ENCODE measurements around the gene GRPEL1. TPM values are rescaled to one million over a fixed set of nuclear protein-coding genes. Genes with fewer than 3 reads are reported as not detected.

GRPEL1 gene
- total RNA-seq, 2 donors from 2014 or later: 18.5 to 25.5 TPM

GRCh38 chr4:7020856-7021255 lies 47.0 kb downstream of the GRPEL1 start:
- Histone ChIP-seq H3K4me1 (ENCODE audit: control insufficient read depth, insufficient read depth, low read length) (peaks cover 7% of the 10 kb centered on the region), H3K36me3 (ENCODE audit: control insufficient read depth, insufficient read depth, low read length) (peaks cover 65% of the 10 kb centered on the region), H3K27me3 (ENCODE audit: control insufficient read depth, insufficient read depth, low read length, poor library complexity, severe bottlenecking) (no peaks in the 10 kb centered on the region), H3K9me3 (ENCODE audit: control insufficient read depth, low read length) (no peaks in the 10 kb centered on the region), H3K9ac (ENCODE audit: extremely low read depth, low read length, poor library complexity, severe bottlenecking) (no peak overlapping the region), H3K4me3 (ENCODE audit: low read length) (no peak overlapping the region), H3K27ac (ENCODE audit: low read depth, low read length) (no peak overlapping the region)
- Mint-ChIP-seq H3K4me1 (peaks cover 13% of the 10 kb centered on the region), H3K27me3 (ENCODE audit: insufficient read depth) (no peaks in the 10 kb centered on the region), H3K4me3 (no peak overlapping the region), H3K36me3 (ENCODE audit: low read depth) (peaks cover 62% of the 10 kb centered on the region), H3K27ac (peak overlapping the region; percentile 70), H3K9me3 (no peaks in the 10 kb centered on the region)
- TF ChIP-seq CTCF (conservative IDR thresholded peaks at IDR 0.05): no peak
- 97 to 98% methylated on average over 10 to 11 of the region's 11 CpGs for WGBS, 2 experiments (ENCODE audit: insufficient coverage in 1 of 2, insufficient read length in 1 of 2)
- DNase-seq: no peak

GRCh38 chr4:7020290-7020689 lies 47.6 kb downstream of the GRPEL1 start:
- Histone ChIP-seq H3K4me1 (ENCODE audit: control insufficient read depth, insufficient read depth, low read length) (peaks cover 10% of the 10 kb centered on the region), H3K27ac (ENCODE audit: low read depth, low read length) (no peak overlapping the region)
- peaks cover 13% of the 10 kb centered on the region for H3K4me1 Mint-ChIP-seq

GRCh38 chr4:7019367-7019766 lies 48.5 kb downstream of the GRPEL1 start:
- WGBS, 2 experiments (ENCODE audit: insufficient coverage in 1 of 2, insufficient read length in 1 of 2): 92 to 97% methylated on average over 4 to 10 of the region's 10 CpGs
- H3K4me1 ChIP-seq (ENCODE audit: control insufficient read depth, insufficient read depth, low read length): peaks cover 10% of the 10 kb centered on the region
- peaks cover 62% of the 10 kb centered on the region for H3K36me3 Mint-ChIP-seq (ENCODE audit: low read depth)
- peaks cover 73% of the 10 kb centered on the region for H3K36me3 ChIP-seq (ENCODE audit: control insufficient read depth, insufficient read depth, low read length)
- H3K27ac Mint-ChIP-seq: peak overlapping the region; percentile 69
- no peaks in the 10 kb centered on the region for H3K9me3 ChIP-seq (ENCODE audit: control insufficient read depth, low read length)
- no peak overlapping the region for H3K9ac ChIP-seq (ENCODE audit: extremely low read depth, low read length, poor library complexity, severe bottlenecking)
- TF ChIP-seq CTCF (conservative IDR thresholded peaks at IDR 0.05): no peak
- no peaks in the 10 kb centered on the region for H3K9me3 Mint-ChIP-seq
- no peak overlapping the region for H3K4me3 Mint-ChIP-seq
- H3K4me3 ChIP-seq (ENCODE audit: low read length): no peak overlapping the region
- no peaks in the 10 kb centered on the region for H3K27me3 Mint-ChIP-seq (ENCODE audit: insufficient read depth)
- H3K27ac ChIP-seq (ENCODE audit: low read depth, low read length): no peak overlapping the region
- H3K4me1 Mint-ChIP-seq: peaks cover 13% of the 10 kb centered on the region
- H3K27me3 ChIP-seq (ENCODE audit: control insufficient read depth, insufficient read depth, low read length, poor library complexity, severe bottlenecking): no peaks in the 10 kb centered on the region
- no peak for DNase-seq

More at GRCh38 chr4:7020290-7020689, 47.6 kb downstream of the GRPEL1 start:
- 84% methylated on average over 2 of the region's 2 CpGs; no CpG with 5 or more reads in 1 of the 2 experiments for WGBS, 2 experiments (ENCODE audit: insufficient coverage in 1 of 2, insufficient read length in 1 of 2)
- Histone ChIP-seq H3K36me3 (ENCODE audit: control insufficient read depth, insufficient read depth, low read length) (peaks cover 71% of the 10 kb centered on the region), H3K9me3 (ENCODE audit: control insufficient read depth, low read length) (no peaks in the 10 kb centered on the region), H3K9ac (ENCODE audit: extremely low read depth, low read length, poor library complexity, severe bottlenecking) (no peak overlapping the region), H3K27me3 (ENCODE audit: control insufficient read depth, insufficient read depth, low read length, poor library complexity, severe bottlenecking) (no peaks in the 10 kb centered on the region), H3K4me3 (ENCODE audit: low read length) (no peak overlapping the region)
- TF ChIP-seq CTCF (conservative IDR thresholded peaks at IDR 0.05): no peak
- H3K4me3 Mint-ChIP-seq: no peak overlapping the region
- H3K27me3 Mint-ChIP-seq (ENCODE audit: insufficient read depth): no peaks in the 10 kb centered on the region
- peaks cover 62% of the 10 kb centered on the region for H3K36me3 Mint-ChIP-seq (ENCODE audit: low read depth)
- no peaks in the 10 kb centered on the region for H3K9me3 Mint-ChIP-seq
- no peak for DNase-seq
- H3K27ac Mint-ChIP-seq: peak overlapping the region; percentile 70

Data from endodermal cell (in vitro differentiated cells).